GM23338 (cell line): ENCODE results near the gene SPINDOC. TPM values are rescaled to one million over a fixed set of nuclear protein-coding genes. Genes with fewer than 3 reads are reported as not detected.

Experiments used
- ATAC-seq: fragments of 200-7000 bp; cut with Tn5 transposase; 3 replicates; pipeline ENCODE4 v1.9.1; 2020
- DNase-seq: peaks from one replicate; pipeline ENCODE4 v3.0.0-alpha.2; 2015; ENCODE audit warnings: low spot score
- H2AFZ ChIP-seq: fragments of 200-600 bp; sonication (generic); 2 replicates; pipeline ENCODE4 v1.8.0; 2016; ENCODE audit warnings: antibody characterized with exemption, mild to moderate bottlenecking, moderate library complexity
- H3F3A ChIP-seq: fragments of 200-600 bp; sonication (generic); replicated peaks from 2 replicates; pipeline ENCODE4 v1.8.0; 2017; ENCODE audit warnings: antibody characterized with exemption, mixed run types, low read depth
- H3K27ac ChIP-seq: fragments of 200-600 bp; sonication (generic); 2 replicates; pipeline ENCODE4 v1.6.1; 2016; ENCODE audit warnings: low read depth
- H3K27me3 ChIP-seq: fragments of 200-600 bp; sonication (generic); 2 replicates; pipeline ENCODE4 v1.8.0; 2016; ENCODE audit warnings: mild to moderate bottlenecking, mixed run types, moderate library complexity; ENCODE audit not compliant: insufficient read depth
- H3K36me3 ChIP-seq: fragments of 200-600 bp; sonication (generic); 2 replicates; pipeline ENCODE4 v1.8.0; 2016; ENCODE audit warnings: mild to moderate bottlenecking; ENCODE audit not compliant: insufficient read depth
- H3K4me1 ChIP-seq: fragments of 200-600 bp; sonication (generic); 2 replicates; pipeline ENCODE4 v1.8.0; 2016; ENCODE audit warnings: mild to moderate bottlenecking, moderate library complexity; ENCODE audit not compliant: insufficient read depth
- H3K4me2 ChIP-seq: fragments of 200-600 bp; sonication (generic); 2 replicates; pipeline ENCODE4 v1.7.1; 2017; ENCODE audit warnings: mixed run types
- H3K4me3 ChIP-seq: fragments of 200-600 bp; sonication (generic); 2 replicates; pipeline ENCODE4 v1.6.1; 2016; ENCODE audit warnings: mixed run types
- H3K79me2 ChIP-seq: fragments of 200-600 bp; sonication (generic); replicated peaks from 2 replicates; pipeline ENCODE4 v1.8.0; 2017; ENCODE audit warnings: mild to moderate bottlenecking; ENCODE audit not compliant: insufficient read depth
- H3K9me2 ChIP-seq: fragments of 200-600 bp; sonication (generic); 2 replicates; pipeline ENCODE4 v1.8.0; 2017; ENCODE audit not compliant: insufficient read depth
- H4K20me1 ChIP-seq: fragments of 200-600 bp; sonication (generic); replicated peaks from 2 replicates; pipeline ENCODE4 v1.8.0; 2017; ENCODE audit warnings: mild to moderate bottlenecking; ENCODE audit not compliant: insufficient read depth
- H3K27ac Mint-ChIP-seq: 2 replicates; pipeline ENCODE4 v1.8.0; 2020; ENCODE audit warnings: inconsistent platforms, mild to moderate bottlenecking, moderate library complexity, mixed read lengths
- H3K27me3 Mint-ChIP-seq: 3 replicates; pipeline ENCODE4 v1.8.0; 2022; ENCODE audit warnings: low read depth, mild to moderate bottlenecking, moderate library complexity, mixed read lengths, inconsistent platforms; ENCODE audit not compliant: insufficient read depth, poor library complexity
- H3K36me3 Mint-ChIP-seq: 3 replicates; pipeline ENCODE4 v1.8.0; 2021; ENCODE audit warnings: low read depth, mild to moderate bottlenecking, inconsistent platforms, moderate library complexity, mixed read lengths
- H3K4me1 Mint-ChIP-seq: 3 replicates; pipeline ENCODE4 v1.8.0; 2020; ENCODE audit warnings: mild to moderate bottlenecking, inconsistent platforms, mixed read lengths
- H3K4me3 Mint-ChIP-seq: 3 replicates; pipeline ENCODE4 v1.8.0; 2021; ENCODE audit warnings: moderate library complexity, mild to moderate bottlenecking, inconsistent platforms, mixed read lengths
- H3K9me3 Mint-ChIP-seq: 3 replicates; pipeline ENCODE4 v1.8.0; 2020; ENCODE audit warnings: moderate library complexity, mild to moderate bottlenecking, inconsistent platforms, mixed read lengths
- EZH2phosphoT487 ChIP-seq: fragments of 200-600 bp; sonication (generic); IDR thresholded peaks from one replicate; pipeline ENCODE4 v1.8.1; 2018; ENCODE audit warnings: antibody characterized with exemption; ENCODE audit not compliant: unreplicated experiment
- NANOG ChIP-seq: IDR thresholded peaks from 2 replicates; pipeline ENCODE4 v1.6.1; 2016; ENCODE audit warnings: antibody characterized with exemption, borderline replicate concordance
- POLR2AphosphoS5 ChIP-seq: IDR thresholded peaks from 2 replicates; pipeline ENCODE4 v1.6.1; 2016; ENCODE audit warnings: antibody characterized with exemption, low read depth
- STAT1 ChIP-seq: IDR thresholded peaks from one replicate; pipeline ENCODE4 v1.6.1; 2016; ENCODE audit warnings: antibody characterized with exemption; ENCODE audit not compliant: unreplicated experiment
- ZNF114 ChIP-seq: fragments of 250-450 bp; sonication (Bioruptor Pico); IDR thresholded peaks from 2 replicates; pipeline ENCODE4 v1.5.0; 2020; ENCODE audit warnings: mild to moderate bottlenecking, moderate library complexity
- polyA plus RNA-seq: library from polyadenylated mRNA; unstranded; fragments of >200 nt; fragmentation: Nextera tagmentation; extraction: Ambion mirVana; gene quantifications from 2 replicates; pipeline ENCODE4 v1.2.1, GENCODE V29; 2016
- small RNA-seq: library from RNA; depleted of rRNA; stranded (forward); fragments of <200 nt; gene quantifications from one replicate; pipeline ENCODE3, GENCODE V24; 2014; ENCODE audit warnings: low replicate concordance
- total RNA-seq: library from RNA; depleted of rRNA; stranded (reverse); fragments of >200 nt; shearing (Covaris generic); gene quantifications from 2 replicates; pipeline ENCODE4 v1.2.3, GENCODE V29; 2014; rRNA removed
- TF ChIP-seq, protein P1 (sequence below): fragments of 250-450 bp; sonication (Bioruptor Pico); IDR thresholded peaks from 2 replicates; pipeline ENCODE4 v1.5.0; 2020; ENCODE audit warnings: mild to moderate bottlenecking, moderate library complexity
- TF ChIP-seq, protein P2 (sequence below), 2 experiments: fragments of 200-600 bp in 1 of 2; sonication (generic) in 1 of 2; conservative IDR thresholded peaks; 2 replicates each; pipeline versions ENCODE4 v1.5.1 to v1.6.1; 2016 to 2017; ENCODE audit warnings: antibody characterized with exemption in 2 of 2, low read depth in 2 of 2, mild to moderate bottlenecking in 2 of 2, moderate library complexity in 1 of 2

The SPINDOC gene
- total and polyA plus RNA-seq, 2 experiments from 2014 or later = 9.4 to 84.7 TPM

DNA sequence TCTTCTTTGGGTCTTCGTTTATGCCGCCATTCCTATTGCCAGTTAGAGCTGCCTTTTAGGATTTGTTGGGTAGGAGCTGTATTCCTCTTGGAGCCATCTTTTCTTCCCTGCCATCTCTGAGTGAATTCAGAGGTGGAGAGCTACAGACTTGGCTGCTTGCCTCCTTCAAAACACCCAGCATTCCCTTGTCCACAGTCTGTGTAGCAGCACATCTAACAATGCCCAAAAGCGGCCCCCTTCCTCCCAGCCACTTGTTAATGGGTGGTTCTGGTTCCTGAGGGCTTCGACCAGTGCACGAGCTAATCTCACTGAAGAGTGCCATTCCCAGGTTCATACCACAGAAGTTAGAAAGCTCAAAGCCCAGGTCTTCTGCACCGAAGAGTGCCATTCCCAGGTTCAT, 63.4 kb downstream of the SPINDOC start:
- H3K4me1 Mint-ChIP-seq = peaks cover 62% of the 10 kb centered on the region
- H3K9me3 Mint-ChIP-seq = no peaks in the 10 kb centered on the region
- Histone ChIP-seq H4K20me1 (peaks cover 61% of the 10 kb centered on the region), H3F3A (peaks cover 14% of the 10 kb centered on the region), H3K9me2 (no peaks in the 10 kb centered on the region), H3K27ac (no peak overlapping the region), H3K4me1 (peaks cover 27% of the 10 kb centered on the region), H3K79me2 (peaks cover 94% of the 10 kb centered on the region), H3K4me2 (no peak overlapping the region), H3K36me3 (peaks cover 4% of the 10 kb centered on the region; the same call in 1 of the 2 replicates), H3K4me3 (no peak overlapping the region), H3K27me3 (no peaks in the 10 kb centered on the region), H2AFZ (no peak overlapping the region)
- no peak for DNase-seq
- no peak for TF ChIP-seq EZH2phosphoT487
- TF ChIP-seq, protein P1, sequence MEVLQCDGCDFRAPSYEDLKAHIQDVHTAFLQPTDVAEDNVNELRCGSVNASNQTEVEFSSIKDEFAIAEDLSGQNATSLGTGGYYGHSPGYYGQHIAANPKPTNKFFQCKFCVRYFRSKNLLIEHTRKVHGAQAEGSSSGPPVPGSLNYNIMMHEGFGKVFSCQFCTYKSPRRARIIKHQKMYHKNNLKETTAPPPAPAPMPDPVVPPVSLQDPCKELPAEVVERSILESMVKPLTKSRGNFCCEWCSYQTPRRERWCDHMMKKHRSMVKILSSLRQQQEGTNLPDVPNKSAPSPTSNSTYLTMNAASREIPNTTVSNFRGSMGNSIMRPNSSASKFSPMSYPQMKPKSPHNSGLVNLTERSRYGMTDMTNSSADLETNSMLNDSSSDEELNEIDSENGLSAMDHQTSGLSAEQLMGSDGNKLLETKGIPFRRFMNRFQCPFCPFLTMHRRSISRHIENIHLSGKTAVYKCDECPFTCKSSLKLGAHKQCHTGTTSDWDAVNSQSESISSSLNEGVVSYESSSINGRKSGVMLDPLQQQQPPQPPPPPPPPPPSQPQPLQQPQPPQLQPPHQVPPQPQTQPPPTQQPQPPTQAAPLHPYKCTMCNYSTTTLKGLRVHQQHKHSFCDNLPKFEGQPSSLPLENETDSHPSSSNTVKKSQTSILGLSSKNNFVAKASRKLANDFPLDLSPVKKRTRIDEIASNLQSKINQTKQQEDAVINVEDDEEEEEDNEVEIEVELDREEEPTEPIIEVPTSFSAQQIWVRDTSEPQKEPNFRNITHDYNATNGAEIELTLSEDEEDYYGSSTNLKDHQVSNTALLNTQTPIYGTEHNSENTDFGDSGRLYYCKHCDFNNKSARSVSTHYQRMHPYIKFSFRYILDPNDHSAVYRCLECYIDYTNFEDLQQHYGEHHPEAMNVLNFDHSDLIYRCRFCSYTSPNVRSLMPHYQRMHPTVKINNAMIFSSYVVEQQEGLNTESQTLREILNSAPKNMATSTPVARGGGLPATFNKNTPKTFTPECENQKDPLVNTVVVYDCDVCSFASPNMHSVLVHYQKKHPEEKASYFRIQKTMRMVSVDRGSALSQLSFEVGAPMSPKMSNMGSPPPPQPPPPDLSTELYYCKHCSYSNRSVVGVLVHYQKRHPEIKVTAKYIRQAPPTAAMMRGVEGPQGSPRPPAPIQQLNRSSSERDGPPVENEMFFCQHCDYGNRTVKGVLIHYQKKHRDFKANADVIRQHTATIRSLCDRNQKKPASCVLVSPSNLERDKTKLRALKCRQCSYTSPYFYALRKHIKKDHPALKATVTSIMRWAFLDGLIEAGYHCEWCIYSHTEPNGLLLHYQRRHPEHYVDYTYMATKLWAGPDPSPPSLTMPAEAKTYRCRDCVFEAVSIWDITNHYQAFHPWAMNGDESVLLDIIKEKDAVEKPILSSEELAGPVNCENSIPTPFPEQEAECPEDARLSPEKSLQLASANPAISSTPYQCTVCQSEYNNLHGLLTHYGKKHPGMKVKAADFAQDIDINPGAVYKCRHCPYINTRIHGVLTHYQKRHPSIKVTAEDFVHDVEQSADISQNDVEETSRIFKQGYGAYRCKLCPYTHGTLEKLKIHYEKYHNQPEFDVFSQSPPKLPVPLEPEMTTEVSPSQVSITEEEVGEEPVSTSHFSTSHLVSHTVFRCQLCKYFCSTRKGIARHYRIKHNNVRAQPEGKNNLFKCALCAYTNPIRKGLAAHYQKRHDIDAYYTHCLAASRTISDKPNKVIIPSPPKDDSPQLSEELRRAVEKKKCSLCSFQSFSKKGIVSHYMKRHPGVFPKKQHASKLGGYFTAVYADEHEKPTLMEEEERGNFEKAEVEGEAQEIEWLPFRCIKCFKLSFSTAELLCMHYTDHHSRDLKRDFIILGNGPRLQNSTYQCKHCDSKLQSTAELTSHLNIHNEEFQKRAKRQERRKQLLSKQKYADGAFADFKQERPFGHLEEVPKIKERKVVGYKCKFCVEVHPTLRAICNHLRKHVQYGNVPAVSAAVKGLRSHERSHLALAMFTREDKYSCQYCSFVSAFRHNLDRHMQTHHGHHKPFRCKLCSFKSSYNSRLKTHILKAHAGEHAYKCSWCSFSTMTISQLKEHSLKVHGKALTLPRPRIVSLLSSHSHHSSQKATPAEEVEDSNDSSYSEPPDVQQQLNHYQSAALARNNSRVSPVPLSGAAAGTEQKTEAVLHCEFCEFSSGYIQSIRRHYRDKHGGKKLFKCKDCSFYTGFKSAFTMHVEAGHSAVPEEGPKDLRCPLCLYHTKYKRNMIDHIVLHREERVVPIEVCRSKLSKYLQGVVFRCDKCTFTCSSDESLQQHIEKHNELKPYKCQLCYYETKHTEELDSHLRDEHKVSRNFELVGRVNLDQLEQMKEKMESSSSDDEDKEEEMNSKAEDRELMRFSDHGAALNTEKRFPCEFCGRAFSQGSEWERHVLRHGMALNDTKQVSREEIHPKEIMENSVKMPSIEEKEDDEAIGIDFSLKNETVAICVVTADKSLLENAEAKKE (CRISPR knock-in tag) = no peak
- TF ChIP-seq, protein P2, sequence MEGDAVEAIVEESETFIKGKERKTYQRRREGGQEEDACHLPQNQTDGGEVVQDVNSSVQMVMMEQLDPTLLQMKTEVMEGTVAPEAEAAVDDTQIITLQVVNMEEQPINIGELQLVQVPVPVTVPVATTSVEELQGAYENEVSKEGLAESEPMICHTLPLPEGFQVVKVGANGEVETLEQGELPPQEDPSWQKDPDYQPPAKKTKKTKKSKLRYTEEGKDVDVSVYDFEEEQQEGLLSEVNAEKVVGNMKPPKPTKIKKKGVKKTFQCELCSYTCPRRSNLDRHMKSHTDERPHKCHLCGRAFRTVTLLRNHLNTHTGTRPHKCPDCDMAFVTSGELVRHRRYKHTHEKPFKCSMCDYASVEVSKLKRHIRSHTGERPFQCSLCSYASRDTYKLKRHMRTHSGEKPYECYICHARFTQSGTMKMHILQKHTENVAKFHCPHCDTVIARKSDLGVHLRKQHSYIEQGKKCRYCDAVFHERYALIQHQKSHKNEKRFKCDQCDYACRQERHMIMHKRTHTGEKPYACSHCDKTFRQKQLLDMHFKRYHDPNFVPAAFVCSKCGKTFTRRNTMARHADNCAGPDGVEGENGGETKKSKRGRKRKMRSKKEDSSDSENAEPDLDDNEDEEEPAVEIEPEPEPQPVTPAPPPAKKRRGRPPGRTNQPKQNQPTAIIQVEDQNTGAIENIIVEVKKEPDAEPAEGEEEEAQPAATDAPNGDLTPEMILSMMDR (conservative IDR thresholded peaks at IDR 0.05; ENCODE audit: low read depth in 2 of 2) = no peak
- TF ChIP-seq NANOG = no peak
- no peak for TF ChIP-seq STAT1
- TF ChIP-seq POLR2AphosphoS5 = no peak
- TF ChIP-seq ZNF114 (CRISPR knock-in tag) = no peak
- H3K36me3 Mint-ChIP-seq = 0 out of 3 replicates have a peak, but pooled peaks cover 4% of the 10 kb centered on the region
- ATAC-seq = no peak
- peaks cover 8% of the 10 kb centered on the region for H3K27me3 Mint-ChIP-seq
- no peak overlapping the region for H3K4me3 Mint-ChIP-seq
- H3K27ac Mint-ChIP-seq = no peak overlapping the region

Small RNAs within 50 kb of the gene (small RNA-seq; reads per million reads assigned to genes)
- not detected for gene AP006289.1
- gene RN7SL596P = not detected

Other genes starting within 250 kb of the SPINDOC start
- 61.1 and 63.2 TPM in 2 replicates for gene PLAAT3, start 199.0 kb upstream of the SPINDOC start, total RNA-seq
- gene PLAAT3, start 199.0 kb upstream of the SPINDOC start, polyA plus RNA-seq = 239 and 262 TPM in 2 replicates
- gene ATL3, start 142.1 kb upstream of the SPINDOC start, total RNA-seq = 20.4 and 24.4 TPM in 2 replicates
- gene ATL3, start 142.1 kb upstream of the SPINDOC start, polyA plus RNA-seq = 5.2 and 6.8 TPM in 2 replicates
- gene RTN3, start 132.0 kb upstream of the SPINDOC start, total RNA-seq = 150 and 162 TPM in 2 replicates
- gene RTN3, start 132.0 kb upstream of the SPINDOC start, polyA plus RNA-seq = 129 and 138 TPM in 2 replicates
- gene ZFTA, start 44.7 kb upstream of the SPINDOC start, total RNA-seq = 32.1 and 36.6 TPM in 2 replicates
- 8.3 and 8.5 TPM in 2 replicates for gene ZFTA, start 44.7 kb upstream of the SPINDOC start, polyA plus RNA-seq
- gene MARK2, start 25.7 kb downstream of the SPINDOC start, total RNA-seq = 42.6 and 45.9 TPM in 2 replicates
- 15.8 and 18.7 TPM in 2 replicates for gene MARK2, start 25.7 kb downstream of the SPINDOC start, polyA plus RNA-seq
- gene RCOR2, start 103.7 kb downstream of the SPINDOC start, total RNA-seq = 60.1 and 66.9 TPM in 2 replicates
- gene RCOR2, start 103.7 kb downstream of the SPINDOC start, polyA plus RNA-seq = 4.7 and 5.5 TPM in 2 replicates
- 24.6 and 26.8 TPM in 2 replicates for gene NAA40, start 125.5 kb downstream of the SPINDOC start, total RNA-seq
- 10.1 and 12.1 TPM in 2 replicates for gene NAA40, start 125.5 kb downstream of the SPINDOC start, polyA plus RNA-seq
- 385 and 427 TPM in 2 replicates for gene COX8A, start 161.2 kb downstream of the SPINDOC start, total RNA-seq
- gene COX8A, start 161.2 kb downstream of the SPINDOC start, polyA plus RNA-seq = 483 and 516 TPM in 2 replicates
- gene OTUB1, start 173.0 kb downstream of the SPINDOC start, total RNA-seq = 94.7 and 122 TPM in 2 replicates
- 193 and 207 TPM in 2 replicates for gene OTUB1, start 173.0 kb downstream of the SPINDOC start, polyA plus RNA-seq
- 0.54 and 1.1 TPM in 2 replicates for gene FLRT1, start 222.5 kb downstream of the SPINDOC start, total RNA-seq
- gene FLRT1, start 222.5 kb downstream of the SPINDOC start, polyA plus RNA-seq = 0.40 and 0.76 TPM in 2 replicates